Activated T-helper 1 cell treated with Interleukin-2 at 50 U/mL for 16 hours (primary cell): Measurements from ENCODE around the gene SMO.
"Not testable (repeated sequence)": the region's sequence is repeated elsewhere in the genome, so short reads cannot be mapped to it uniquely, and the experiment has no call there.

Experiments used
- DNase-seq: peaks from one replicate; pipeline ENCODE4 v3.0.0-alpha.2; 2020; ENCODE audit warnings: low read depth

Gene SMO

GRCh38 chr7:129240119-129240820, 51.8 kb downstream of the SMO start:
- DNase-seq, result no peak

GRCh38 chr7:129244220-129244619, 55.8 kb downstream of the SMO start:
- no peak for DNase-seq

GRCh38 chr7:129245533-129245932, 57.1 kb downstream of the SMO start:
- no peak for DNase-seq

GRCh38 chr7:129247087-129247486, 58.7 kb downstream of the SMO start:
- no peak for DNase-seq

GRCh38 chr7:129252128-129252527, 63.7 kb downstream of the SMO start:
- DNase-seq, result no peak

- not testable (repeated sequence) for DNase-seq
Observed at GRCh38 chr7:129252603-129253002, 64.2 kb downstream of the SMO start.

GRCh38 chr7:129255800-129256199, 67.4 kb downstream of the SMO start:
- DNase-seq, result no peak

- DNase-seq, result no peak
Observed at GRCh38 chr7:129256221-129256620, 67.8 kb downstream of the SMO start.

GRCh38 chr7:129257168-129257567, 68.7 kb downstream of the SMO start:
- DNase-seq, result no peak

- no peak for DNase-seq
Observed at GRCh38 chr7:129258649-129259389, 70.4 kb downstream of the SMO start.

GRCh38 chr7:129262324-129262723, 73.9 kb downstream of the SMO start:
- DNase-seq, result no peak
